NCI-H1048 (cell line): Measurements from ENCODE around the gene GPR89A.
"Not testable (repeated sequence)": the region's sequence is repeated elsewhere in the genome, so short reads cannot be mapped to it uniquely, and the experiment has no call there.

Source experiments
- DNase-seq: peaks from one replicate; lab custom pipeline; 2025; lab: John Stamatoyannopoulos, UW

GPR89A gene

DNA sequence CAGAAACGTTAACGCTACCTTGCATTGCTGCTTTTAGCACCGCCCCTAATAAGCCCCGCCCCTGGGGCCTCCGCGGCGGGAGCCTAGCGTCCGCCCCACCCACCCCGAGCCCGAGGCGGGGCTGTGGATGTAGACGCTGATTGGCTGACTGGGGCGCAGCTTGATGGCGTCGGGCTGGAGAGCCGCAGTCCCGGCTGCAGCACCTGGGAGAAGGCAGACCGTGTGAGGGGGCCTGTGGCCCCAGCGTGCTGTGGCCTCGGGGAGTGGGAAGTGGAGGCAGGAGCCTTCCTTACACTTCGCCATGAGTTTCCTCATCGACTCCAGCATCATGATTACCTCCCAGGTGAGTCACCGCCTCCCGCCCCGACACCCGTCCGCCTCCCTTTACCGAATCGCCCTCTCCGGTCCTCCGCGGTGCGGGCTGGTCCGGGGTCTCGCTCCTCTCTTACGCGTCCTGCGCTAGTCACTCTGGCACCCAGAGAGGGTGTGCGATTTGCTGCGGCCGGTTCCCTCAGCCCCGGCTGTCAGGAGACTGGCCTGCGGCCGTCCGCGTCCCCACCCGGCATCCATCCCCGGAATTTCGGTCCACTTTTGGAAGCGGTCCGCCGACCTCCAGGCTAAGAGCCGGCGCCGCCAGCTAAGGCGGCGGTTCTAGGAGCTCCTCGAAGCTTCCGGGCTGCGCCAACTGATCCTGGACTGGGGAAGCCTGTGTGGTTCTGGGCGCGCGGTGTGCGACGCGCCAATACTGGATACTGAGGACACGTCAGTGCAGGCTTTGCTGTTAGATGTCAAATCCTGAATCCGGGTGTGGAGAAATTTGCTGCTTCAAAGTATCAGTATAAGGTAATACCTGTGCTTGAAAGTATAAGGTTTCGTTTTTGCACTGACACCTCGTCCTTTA is at the start of gene GPR89A:
GPR89A (plus strand) TSS at position 156 of the 901 bp plus-strand sequence; CDS start at position 302, 146 bp downstream.
- DNase-seq, result peak; percentile 89

DNA sequence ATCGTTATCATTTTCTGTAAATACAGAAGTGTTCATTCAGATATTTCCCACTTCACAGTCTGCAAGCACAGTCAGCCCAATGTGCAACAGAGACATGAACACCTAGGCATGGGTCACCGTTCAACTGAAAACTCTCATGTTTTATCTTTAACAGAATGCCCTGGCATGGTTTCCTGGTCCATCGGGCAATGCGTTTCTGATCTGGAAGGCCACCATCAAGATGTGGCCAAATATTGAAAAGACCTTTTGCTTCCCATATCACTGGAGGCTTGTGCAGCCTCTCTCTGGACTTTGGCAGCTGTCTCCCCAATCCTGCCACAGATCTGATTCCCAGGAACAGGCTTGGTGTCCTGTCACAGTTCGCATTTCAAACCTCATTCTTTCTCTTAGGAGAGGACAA is 21.0 kb upstream of the GPR89A start:
- not testable (repeated sequence) for DNase-seq

DNA sequence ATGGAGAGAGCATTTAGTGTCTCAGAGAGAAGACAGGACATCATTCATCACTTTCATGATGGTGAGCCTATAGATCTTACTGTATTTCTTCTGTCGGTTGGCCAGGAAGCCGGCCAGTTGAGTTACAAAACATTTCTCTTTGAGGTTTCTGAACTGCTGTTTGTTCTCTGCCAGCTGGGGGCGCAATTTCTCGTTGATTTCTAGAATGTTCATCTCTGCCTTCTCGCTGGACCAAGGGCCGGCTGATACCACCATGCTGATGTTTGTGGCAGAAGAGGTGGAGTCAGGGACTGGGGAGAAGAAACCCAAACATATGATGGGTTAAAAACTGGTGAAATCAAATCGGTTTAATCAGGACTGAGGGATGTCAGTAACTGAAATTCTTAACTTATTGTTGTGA is 17.0 kb upstream of the GPR89A start:
- not testable (repeated sequence) for DNase-seq

DNA sequence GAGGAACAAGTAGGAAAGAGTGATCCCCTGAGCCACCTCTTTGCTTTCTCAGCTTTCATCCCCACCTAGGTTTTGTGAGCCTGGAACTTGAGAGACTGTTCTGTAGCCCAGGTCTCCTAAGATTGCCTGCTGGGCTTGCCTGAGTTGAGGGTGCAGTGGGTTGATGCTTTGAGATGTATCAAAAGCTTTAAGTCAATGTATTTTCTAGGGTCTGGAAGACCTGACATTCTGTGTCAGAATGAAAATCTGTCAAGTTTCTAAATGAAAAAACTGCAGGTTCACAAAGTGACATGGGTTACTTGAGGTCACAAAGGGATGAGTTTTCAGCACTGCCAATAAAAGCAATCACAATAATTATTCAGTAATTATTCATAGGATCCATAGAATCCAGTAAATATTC is 15.4 kb upstream of the GPR89A start:
- DNase-seq, result not testable (repeated sequence)

DNA sequence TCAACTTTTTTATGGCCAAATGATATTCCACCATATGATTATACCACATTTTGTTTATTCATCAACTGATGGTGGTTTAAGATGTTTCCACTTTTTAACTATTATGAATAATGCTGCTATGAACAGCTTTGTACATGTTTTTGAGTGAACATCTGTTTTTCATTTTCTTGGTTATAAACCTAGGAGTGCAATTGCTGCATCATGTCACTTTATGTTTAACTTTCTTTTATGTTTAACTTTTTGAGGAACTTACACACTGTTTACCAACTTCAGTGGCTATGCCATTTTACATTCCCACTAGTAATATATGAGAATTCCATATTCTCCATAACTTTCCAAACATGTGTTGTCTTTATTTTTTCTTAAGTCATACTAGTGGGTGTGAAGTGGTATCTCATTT is 12.4 kb upstream of the GPR89A start:
- DNase-seq, result not testable (repeated sequence)

DNA sequence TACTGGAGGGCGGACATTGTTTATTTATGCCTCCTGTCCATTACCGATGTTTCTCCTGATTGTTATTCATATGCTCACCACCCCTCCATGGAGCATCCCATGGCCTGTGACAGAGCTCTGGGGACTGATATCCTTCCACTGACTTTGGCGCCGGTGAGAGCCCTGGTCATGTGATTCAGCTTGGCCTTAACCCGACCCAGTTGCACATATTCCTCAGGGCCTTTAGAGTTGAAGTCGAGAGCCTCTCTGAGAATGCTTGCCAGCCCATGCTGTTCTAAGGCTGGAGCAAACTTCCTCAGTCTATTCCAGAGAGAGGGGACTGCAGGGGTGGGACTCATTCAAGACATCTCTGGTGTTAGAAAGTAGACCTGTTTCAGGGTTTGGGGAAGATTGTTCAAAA is 11.6 kb upstream of the GPR89A start:
- DNase-seq, result not testable (repeated sequence)

DNA sequence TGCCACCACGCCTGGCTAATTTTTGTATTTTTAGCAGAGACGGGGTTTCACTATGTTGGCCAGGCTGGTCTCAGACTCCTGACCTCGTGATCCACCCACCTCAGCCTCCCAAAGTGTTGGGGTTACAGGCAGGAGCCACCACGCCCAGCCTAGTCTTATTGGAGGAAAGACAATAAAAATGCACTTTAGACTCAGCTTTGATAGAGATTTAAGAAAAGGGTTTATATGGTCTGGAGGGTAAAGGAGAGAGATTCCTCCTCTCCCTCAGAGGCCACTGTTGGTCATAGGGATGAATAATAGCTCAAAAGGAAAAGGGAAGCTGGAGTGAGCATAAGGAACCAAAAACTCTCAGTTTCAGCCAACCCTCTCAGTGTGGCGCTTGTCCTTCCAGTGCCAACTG is 8.4 kb upstream of the GPR89A start:
- DNase-seq, result not testable (repeated sequence)

DNA sequence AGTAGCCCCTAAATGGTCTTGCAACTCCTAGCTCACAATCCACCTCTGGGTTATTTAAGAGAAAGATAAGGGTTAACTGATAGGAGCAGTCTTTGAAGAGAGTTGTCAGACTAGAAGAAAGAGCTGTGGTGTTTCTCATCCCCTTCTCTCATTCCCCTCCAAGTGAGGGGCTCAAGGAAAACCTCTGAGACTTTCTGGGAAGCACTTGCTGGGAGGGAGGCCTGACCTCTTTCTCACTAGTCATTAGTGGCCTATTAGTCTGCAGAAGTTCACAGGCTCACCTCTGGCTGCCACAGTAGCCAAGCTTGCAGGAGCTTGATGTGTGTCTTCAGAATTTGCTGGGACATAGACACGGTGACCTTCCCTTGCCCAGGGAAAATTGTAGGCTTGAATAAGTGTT is 6.2 kb upstream of the GPR89A start:
- no peak for DNase-seq

DNA sequence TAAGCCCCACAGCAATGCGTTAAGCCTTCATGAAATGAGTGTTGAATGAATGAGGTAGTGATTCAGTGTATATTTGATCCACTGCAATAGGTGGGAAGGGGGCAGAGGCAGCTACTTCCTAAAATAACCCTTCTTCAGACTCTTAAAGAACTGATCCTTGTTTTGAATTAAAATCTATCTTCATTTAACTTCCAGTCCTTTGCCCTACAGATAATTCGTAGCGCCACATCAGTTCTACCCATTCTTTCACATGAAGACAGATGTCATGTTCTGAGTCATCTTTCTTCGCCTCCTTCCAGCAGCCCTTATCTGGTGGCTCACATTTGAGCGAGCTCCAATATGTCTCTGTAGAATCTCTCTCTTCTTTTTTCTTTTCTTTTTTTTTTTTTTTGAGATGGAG is 948 bp upstream of the GPR89A start:
- DNase-seq, result not testable (repeated sequence)

DNA sequence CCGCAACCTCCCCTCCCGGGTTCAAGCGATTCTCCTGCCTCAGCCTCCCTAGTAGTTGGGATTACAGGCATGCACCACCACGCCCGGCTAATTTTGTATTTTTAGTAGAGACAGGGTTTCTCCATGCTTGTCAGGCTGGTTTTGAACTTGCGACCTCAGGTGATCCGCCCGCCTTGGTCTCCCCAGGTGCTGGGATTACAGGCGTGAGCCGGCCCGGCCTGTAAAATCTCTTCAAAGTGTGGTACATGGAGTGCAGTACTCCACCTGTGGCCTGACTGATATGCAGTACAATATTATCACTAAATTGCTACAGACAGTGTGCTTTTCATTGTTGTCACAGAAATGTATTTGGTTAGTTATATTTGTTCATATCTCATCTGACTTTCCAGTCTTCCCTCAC is 499 bp upstream of the GPR89A start:
- not testable (repeated sequence) for DNase-seq

DNA sequence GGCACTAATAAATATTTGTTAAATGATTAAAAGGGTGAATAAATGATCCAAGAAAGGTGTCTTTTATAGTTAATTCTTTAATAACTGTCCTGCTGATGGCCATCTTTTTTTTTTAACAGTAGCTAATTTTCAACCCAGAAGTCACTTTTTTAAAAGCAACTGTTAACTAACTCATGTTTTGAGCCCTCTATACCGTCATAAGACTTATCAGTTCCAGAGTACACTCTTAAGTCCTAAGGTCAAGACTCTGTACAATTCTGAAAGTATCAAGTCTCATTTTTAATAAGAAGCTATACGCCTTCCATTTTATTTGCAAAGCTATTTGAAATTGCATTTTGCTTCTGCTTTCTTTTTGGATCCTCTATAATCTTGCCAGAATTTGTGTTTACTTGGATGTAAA is 3.0 kb downstream of the GPR89A start:
- not testable (repeated sequence) for DNase-seq

DNA sequence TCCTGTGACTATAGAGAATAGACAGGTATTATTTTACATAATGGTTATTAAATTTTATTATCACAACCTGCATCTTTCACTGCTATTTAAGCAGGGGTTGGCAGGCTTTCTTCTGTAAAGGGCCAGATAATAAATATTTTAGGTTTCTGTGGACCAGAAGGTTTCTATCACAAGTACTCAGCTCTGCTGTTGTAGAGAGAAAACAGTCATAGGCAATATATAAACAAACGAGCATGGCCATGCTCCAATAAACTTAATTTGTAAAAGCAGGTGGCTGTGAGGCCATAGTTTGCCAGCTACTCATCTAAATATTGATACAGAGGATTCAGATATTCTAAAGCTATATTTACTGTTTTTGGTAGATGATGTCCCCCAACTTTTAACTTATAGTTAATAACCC is 12.3 kb downstream of the GPR89A start:
- not testable (repeated sequence) for DNase-seq

DNA sequence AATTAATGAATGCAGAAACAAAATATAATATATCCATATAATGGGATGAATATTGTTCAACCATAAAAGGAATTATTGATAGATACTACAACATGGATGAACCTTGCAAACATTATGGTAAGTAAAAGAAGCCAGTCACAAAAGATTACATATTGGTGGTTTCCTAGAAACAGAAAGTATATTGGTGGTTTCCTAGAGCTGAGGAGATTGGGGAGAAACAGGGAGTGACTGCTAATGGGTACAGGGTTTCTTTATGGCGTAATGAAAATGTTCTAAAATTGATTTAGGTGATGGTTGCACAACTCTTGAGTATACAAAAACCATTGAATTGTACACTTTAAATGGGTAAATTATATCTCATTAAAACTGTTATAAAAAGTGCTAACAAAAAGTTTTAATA is 14.4 kb downstream of the GPR89A start:
- DNase-seq, result not testable (repeated sequence)

DNA sequence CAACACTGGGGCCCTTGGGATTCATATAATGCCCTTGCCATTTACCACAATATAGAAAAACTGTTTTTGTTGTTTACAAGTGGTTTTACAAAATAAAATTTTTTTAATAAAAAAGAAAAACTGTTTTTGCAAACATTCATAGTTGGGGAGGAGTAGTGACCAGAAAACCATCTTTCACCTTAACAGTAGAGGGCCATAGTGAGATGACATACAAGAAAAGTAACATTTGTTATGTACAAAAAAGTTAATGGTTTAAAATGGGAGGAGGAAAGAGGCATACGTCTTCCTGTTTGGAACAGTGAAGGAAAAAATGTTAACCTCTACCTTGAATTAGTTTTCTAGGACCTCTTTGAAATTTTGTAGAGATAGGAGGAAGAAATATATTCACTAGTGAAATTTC is 28.4 kb downstream of the GPR89A start:
- DNase-seq, result not testable (repeated sequence)

DNA sequence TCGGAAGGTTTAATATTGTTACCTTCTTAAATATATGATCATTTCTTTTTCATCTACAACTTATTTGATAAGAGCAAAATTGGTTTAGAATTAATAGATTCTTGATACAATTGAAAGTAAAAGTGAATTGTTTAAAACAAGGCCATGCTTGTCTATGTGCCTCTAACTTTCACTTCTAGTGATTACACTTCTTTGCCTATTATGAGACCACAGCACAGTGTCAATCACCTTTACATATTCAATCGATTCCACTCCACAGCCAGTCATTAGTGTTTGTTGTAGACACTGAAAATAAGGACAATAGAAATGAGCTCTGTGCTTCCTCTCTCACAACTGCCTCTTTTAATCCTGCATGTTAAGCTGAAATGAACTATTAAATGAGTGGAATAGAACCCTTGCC is 34.1 kb downstream of the GPR89A start:
- not testable (repeated sequence) for DNase-seq

DNA sequence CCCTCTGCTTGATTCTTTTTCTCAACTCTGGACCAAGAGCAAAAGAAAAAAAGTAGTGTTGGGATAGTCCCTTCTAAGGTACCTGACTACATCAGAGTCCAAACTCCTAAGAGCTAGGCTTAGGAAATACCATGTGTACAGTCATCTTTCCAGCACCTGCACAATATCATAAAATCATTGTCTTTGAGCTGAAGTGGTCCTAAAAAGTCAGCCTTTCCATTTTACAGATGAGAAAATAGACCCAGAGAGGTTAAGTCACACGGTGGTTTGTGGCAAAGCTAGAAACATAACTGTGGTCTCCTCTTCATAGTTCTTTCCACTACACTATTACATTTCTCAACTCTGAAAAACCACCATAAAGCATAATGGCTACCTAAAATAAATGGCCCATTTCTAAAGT is 36.2 kb downstream of the GPR89A start:
- not testable (repeated sequence) for DNase-seq

DNA sequence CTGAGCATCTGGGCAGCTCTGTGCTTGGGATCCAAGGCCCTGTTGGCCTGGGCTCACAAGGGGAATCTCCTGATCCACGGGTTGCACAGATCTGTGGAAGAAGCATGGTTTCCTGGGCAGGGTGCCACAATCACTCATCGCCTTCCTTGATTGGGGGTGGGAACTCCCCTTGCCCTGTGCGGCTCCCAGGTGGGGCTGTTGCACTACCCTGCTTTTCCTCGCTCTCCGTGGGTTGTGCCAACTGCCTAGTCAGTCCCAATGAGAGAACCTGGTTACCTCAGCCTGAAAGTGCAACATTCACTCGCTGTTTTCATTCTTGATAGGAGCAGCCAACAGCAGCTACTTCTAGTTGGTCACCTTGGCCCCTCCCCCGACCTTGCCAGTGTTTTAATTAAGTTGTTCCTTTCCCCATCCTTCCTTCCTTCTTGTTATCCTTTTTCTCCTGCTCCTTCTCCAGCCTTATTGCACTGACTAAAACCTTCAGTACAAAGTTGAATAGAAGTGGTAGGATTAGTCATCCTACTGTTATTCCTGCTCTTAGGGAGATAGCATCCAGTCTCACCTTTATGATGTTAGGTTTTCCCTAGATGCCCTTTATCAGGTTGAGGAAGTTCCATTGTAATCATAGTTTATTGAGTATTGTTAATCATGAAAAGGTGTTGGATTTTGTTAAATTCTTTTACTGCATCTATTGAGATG is 48.6 kb downstream of the GPR89A start:
- DNase-seq, result not testable (repeated sequence)

DNA sequence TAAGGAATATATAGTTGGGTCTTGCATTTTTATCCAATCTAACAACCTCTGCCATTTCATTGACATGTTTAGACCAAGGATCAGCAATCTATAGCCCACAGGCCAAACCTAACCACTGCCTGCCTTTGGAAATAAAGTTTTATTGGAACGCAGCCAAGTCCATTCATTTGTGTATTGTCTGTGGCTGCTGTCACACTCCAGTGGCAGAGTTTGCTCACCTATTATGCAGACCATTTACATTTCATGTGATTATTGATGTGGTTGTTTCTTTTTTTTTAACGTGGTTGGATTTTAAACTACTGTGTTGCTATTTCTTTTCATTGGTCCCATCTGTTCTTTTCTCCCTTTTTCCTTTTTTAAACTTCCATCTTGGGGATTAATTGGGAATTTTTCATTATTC is 54.7 kb downstream of the GPR89A start:
- not testable (repeated sequence) for DNase-seq

DNA sequence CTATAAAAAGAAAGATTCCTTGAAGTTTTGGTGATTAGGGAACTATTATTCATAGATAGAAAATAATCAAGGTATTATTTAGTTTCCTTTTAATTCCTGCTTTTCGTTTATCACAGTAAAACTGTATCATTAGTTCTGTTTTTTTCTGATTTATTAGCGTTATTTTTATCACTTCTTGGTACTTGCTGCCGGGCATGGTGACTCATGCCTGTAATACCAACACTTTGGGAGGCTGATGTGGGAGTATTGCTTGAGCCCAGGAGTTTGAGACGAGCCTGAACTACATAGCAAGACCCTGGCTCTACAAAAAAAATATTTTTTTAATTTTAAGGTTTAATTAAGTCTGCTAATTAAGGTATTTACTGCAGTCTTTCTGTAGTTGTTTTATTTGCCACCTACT is 57.2 kb downstream of the GPR89A start:
- DNase-seq, result not testable (repeated sequence)

DNA sequence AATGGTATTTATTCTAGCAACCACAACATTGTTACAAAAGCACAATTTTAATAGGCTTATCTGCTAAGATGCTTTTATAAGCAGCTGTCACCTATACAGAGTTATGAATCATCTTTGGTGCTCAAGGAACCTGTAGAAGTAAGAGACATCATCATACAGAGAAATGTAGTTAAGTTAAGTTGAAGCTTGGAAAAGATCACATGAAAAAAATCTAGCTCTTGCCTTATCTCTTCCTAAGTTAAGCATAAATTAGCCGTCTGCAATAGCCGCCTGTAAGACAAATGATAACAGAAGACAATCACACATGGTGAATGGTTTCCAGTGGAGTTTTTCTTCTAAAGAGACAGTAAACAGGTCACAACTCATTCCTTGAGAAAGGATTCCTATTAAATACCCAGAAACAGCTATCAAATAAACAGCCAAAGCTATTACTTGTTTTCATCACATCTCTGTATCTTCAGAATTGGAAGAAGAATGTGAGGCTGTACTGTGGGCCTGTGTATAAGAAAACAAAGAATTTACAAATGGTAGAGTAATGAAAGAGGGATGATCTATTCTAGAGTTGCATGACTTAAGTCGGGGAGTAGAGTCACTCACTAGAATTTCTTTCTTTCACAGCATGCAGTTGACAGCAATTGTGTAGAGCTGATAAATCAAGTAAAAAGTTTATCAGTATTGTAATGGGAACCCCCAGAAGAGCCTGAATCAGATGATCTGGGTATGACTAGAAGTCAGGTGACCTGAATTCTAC is 63.4 kb downstream of the GPR89A start:
- not testable (repeated sequence) for DNase-seq

DNA sequence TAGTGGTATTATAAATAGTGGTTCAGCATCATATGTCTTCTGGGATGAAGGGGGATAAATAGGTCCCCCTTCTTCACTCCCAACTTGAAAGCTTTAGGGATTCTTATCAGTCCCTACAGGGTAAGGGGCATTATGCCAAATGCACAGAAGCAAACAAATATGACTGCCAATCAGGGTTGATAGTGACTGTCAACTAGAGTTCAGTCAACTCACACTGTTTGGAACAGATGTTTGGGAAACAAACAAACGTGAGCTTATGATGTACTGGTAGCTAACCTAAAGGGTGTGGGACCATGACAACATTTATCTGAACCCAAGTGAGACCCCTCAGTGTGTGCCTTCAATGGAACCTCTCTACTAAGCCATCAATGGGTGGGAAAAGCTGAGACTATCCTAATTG is 65.4 kb downstream of the GPR89A start:
- DNase-seq, result not testable (repeated sequence)

DNA sequence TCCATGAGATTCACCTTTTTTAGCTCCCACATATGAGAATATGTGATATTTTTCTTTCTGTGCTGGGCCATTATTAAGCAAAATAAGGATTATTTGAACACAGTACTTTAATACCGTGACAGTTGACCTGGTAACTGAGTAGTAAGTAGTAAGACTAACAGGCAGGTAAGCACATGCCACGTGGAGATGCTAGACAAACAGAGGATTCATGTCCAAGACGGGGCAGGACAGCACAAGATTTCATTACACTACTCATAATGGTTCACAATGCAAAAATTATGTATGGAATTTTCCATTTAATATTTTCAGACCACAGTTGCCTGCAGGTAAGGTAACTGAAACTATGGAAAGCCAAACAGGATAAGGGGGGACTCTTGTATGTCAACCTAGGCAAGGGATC is 77.1 kb downstream of the GPR89A start:
- not testable (repeated sequence) for DNase-seq
